Measurements from ENCODE around the gene TMEM87A. TPM values are rescaled to one million over a fixed set of nuclear protein-coding genes. Genes with fewer than 3 reads are reported as not detected.

Gene TMEM87A
- total RNA-seq, 2 donors from 2014 or later: 43.5 to 46.8 TPM

- Mint-ChIP-seq H3K4me1 (peaks cover 34% of the 10 kb centered on the region), H3K9me3 (no peaks in the 10 kb centered on the region), H3K36me3 (ENCODE audit: low read depth) (peaks cover 54% of the 10 kb centered on the region), H3K27me3 (no peaks in the 10 kb centered on the region), H3K27ac (no peak overlapping the region), H3K4me3 (no peak overlapping the region)
- no peak for ATAC-seq (replicated peaks)
These were observed 69.3 kb downstream of the TMEM87A start for GRCh38 chr15:42203891-42204290.

GRCh38 chr15:42202653-42203052 is 70.6 kb downstream of the TMEM87A start:
- Mint-ChIP-seq H3K36me3 (ENCODE audit: low read depth) (peaks cover 61% of the 10 kb centered on the region), H3K27me3 (no peaks in the 10 kb centered on the region), H3K4me1 (peaks cover 29% of the 10 kb centered on the region), H3K4me3 (no peak overlapping the region), H3K27ac (no peak overlapping the region), H3K9me3 (no peaks in the 10 kb centered on the region)
- no peak for ATAC-seq (replicated peaks)

GRCh38 chr15:42201801-42202200 is 71.4 kb downstream of the TMEM87A start:
- no peak for ATAC-seq (replicated peaks)
- H3K4me3 Mint-ChIP-seq: no peak overlapping the region
- no peaks in the 10 kb centered on the region for H3K27me3 Mint-ChIP-seq
- peaks cover 70% of the 10 kb centered on the region for H3K36me3 Mint-ChIP-seq (ENCODE audit: low read depth)
- no peak overlapping the region for H3K27ac Mint-ChIP-seq
- H3K9me3 Mint-ChIP-seq: no peaks in the 10 kb centered on the region
- peaks cover 22% of the 10 kb centered on the region for H3K4me1 Mint-ChIP-seq

- H3K4me3 Mint-ChIP-seq: no peak overlapping the region
- H3K36me3 Mint-ChIP-seq (ENCODE audit: low read depth): peaks cover 90% of the 10 kb centered on the region
- no peaks in the 10 kb centered on the region for H3K27me3 Mint-ChIP-seq
- H3K4me1 Mint-ChIP-seq: peaks cover 4% of the 10 kb centered on the region
- H3K27ac Mint-ChIP-seq: peak overlapping the region; percentile 17
- H3K9me3 Mint-ChIP-seq: no peaks in the 10 kb centered on the region
- no peak for ATAC-seq (replicated peaks)
These were observed 74.1 kb downstream of the TMEM87A start for GRCh38 chr15:42199126-42199525.

GRCh38 chr15:42198516-42198915 is 74.7 kb downstream of the TMEM87A start:
- peaks cover 90% of the 10 kb centered on the region for H3K36me3 Mint-ChIP-seq (ENCODE audit: low read depth)
- ATAC-seq (replicated peaks): no peak
- no peaks in the 10 kb centered on the region for H3K9me3 Mint-ChIP-seq
- no peak overlapping the region for H3K27ac Mint-ChIP-seq
- H3K4me3 Mint-ChIP-seq: no peak overlapping the region
- H3K27me3 Mint-ChIP-seq: no peaks in the 10 kb centered on the region
- H3K4me1 Mint-ChIP-seq: peaks cover 3% of the 10 kb centered on the region

- Mint-ChIP-seq H3K27me3 (no peaks in the 10 kb centered on the region), H3K27ac (no peak overlapping the region), H3K9me3 (no peaks in the 10 kb centered on the region), H3K4me3 (no peak overlapping the region), H3K36me3 (ENCODE audit: low read depth) (peaks cover 92% of the 10 kb centered on the region), H3K4me1 (peaks cover 25% of the 10 kb centered on the region)
- ATAC-seq (replicated peaks): peak; percentile 42
These were observed 78.7 kb downstream of the TMEM87A start for GRCh38 chr15:42194513-42194912.

GRCh38 chr15:42193383-42193782 is 79.8 kb downstream of the TMEM87A start:
- Mint-ChIP-seq H3K27ac (peak overlapping the region; percentile 73), H3K4me1 (peaks cover 25% of the 10 kb centered on the region), H3K27me3 (no peaks in the 10 kb centered on the region), H3K4me3 (peak overlapping the region; percentile 46), H3K36me3 (ENCODE audit: low read depth) (peaks cover 92% of the 10 kb centered on the region), H3K9me3 (no peaks in the 10 kb centered on the region)
- peak; percentile 76 for ATAC-seq (replicated peaks)

GRCh38 chr15:42191610-42192346 is 81.5 kb downstream of the TMEM87A start:
- H3K4me3 Mint-ChIP-seq: no peak overlapping the region
- no peak overlapping the region for H3K27ac Mint-ChIP-seq
- H3K4me1 Mint-ChIP-seq: peaks cover 25% of the 10 kb centered on the region
- H3K27me3 Mint-ChIP-seq: no peaks in the 10 kb centered on the region
- peak; percentile 17 for ATAC-seq (replicated peaks)
- no peaks in the 10 kb centered on the region for H3K9me3 Mint-ChIP-seq
- H3K36me3 Mint-ChIP-seq (ENCODE audit: low read depth): peaks cover 92% of the 10 kb centered on the region

- no peak for ATAC-seq (replicated peaks)
- H3K36me3 Mint-ChIP-seq (ENCODE audit: low read depth): peaks cover 92% of the 10 kb centered on the region
- H3K4me1 Mint-ChIP-seq: peaks cover 25% of the 10 kb centered on the region
- H3K27me3 Mint-ChIP-seq: no peaks in the 10 kb centered on the region
- H3K27ac Mint-ChIP-seq: peak overlapping the region; percentile 47
- no peaks in the 10 kb centered on the region for H3K9me3 Mint-ChIP-seq
- peak overlapping the region; percentile 2 for H3K4me3 Mint-ChIP-seq
These were observed 82.9 kb downstream of the TMEM87A start for GRCh38 chr15:42190370-42190769.

- no peak for ATAC-seq (replicated peaks)
- Mint-ChIP-seq H3K4me3 (no peak overlapping the region), H3K4me1 (peaks cover 6% of the 10 kb centered on the region), H3K36me3 (ENCODE audit: low read depth) (peaks cover 99% of the 10 kb centered on the region), H3K9me3 (no peaks in the 10 kb centered on the region), H3K27ac (no peak overlapping the region), H3K27me3 (no peaks in the 10 kb centered on the region)
These were observed 87.4 kb downstream of the TMEM87A start for GRCh38 chr15:42185801-42186200.

GRCh38 chr15:42184736-42185135 is 88.5 kb downstream of the TMEM87A start:
- H3K27ac Mint-ChIP-seq: no peak overlapping the region
- H3K27me3 Mint-ChIP-seq: no peaks in the 10 kb centered on the region
- peaks cover 99% of the 10 kb centered on the region for H3K36me3 Mint-ChIP-seq (ENCODE audit: low read depth)
- H3K4me3 Mint-ChIP-seq: no peak overlapping the region
- H3K4me1 Mint-ChIP-seq: no peaks in the 10 kb centered on the region
- no peak for ATAC-seq (replicated peaks)
- H3K9me3 Mint-ChIP-seq: no peaks in the 10 kb centered on the region

- H3K27ac Mint-ChIP-seq: no peak overlapping the region
- H3K27me3 Mint-ChIP-seq: no peaks in the 10 kb centered on the region
- H3K36me3 Mint-ChIP-seq (ENCODE audit: low read depth): peaks cover 100% of the 10 kb centered on the region
- no peaks in the 10 kb centered on the region for H3K4me1 Mint-ChIP-seq
- no peak overlapping the region for H3K4me3 Mint-ChIP-seq
- ATAC-seq (replicated peaks): no peak
- no peaks in the 10 kb centered on the region for H3K9me3 Mint-ChIP-seq
These were observed 88.9 kb downstream of the TMEM87A start for GRCh38 chr15:42184296-42184695.

GRCh38 chr15:42182961-42183360 is 90.3 kb downstream of the TMEM87A start:
- peak overlapping the region; percentile 19 for H3K27ac Mint-ChIP-seq

GRCh38 chr15:42182328-42182886 is 90.8 kb downstream of the TMEM87A start:
- Mint-ChIP-seq H3K27ac (peak overlapping the region; percentile 19), H3K36me3 (ENCODE audit: low read depth) (peaks cover 100% of the 10 kb centered on the region), H3K9me3 (no peaks in the 10 kb centered on the region), H3K4me1 (no peaks in the 10 kb centered on the region), H3K27me3 (no peaks in the 10 kb centered on the region), H3K4me3 (no peak overlapping the region)
- no peak for ATAC-seq (replicated peaks)

More at GRCh38 chr15:42182961-42183360, 90.3 kb downstream of the TMEM87A start:
- Mint-ChIP-seq H3K4me1 (no peaks in the 10 kb centered on the region), H3K4me3 (no peak overlapping the region), H3K36me3 (ENCODE audit: low read depth) (peaks cover 100% of the 10 kb centered on the region), H3K9me3 (no peaks in the 10 kb centered on the region), H3K27me3 (no peaks in the 10 kb centered on the region)
- no peak for ATAC-seq (replicated peaks)

GRCh38 chr15:42178056-42178455 is 95.2 kb downstream of the TMEM87A start:
- Mint-ChIP-seq H3K27me3 (no peaks in the 10 kb centered on the region), H3K4me3 (no peak overlapping the region), H3K36me3 (ENCODE audit: low read depth) (peaks cover 99% of the 10 kb centered on the region), H3K4me1 (no peaks in the 10 kb centered on the region), H3K27ac (no peak overlapping the region), H3K9me3 (no peaks in the 10 kb centered on the region)
- ATAC-seq (replicated peaks): no peak

All from activated T-helper 17 cell treated with anti-CD3 and anti-CD28 coated beads, Interleukin-2, amount 50 U/mL, for 72 hours (primary cell).